Skin epidermis (tissue), 12 donors: ENCODE measurements around the gene HOXD9.
A peak's percentile ranks its signal among the peaks of the same experiment; 100 is the strongest.

Experiments used
- H3K27ac ChIP-seq, 21 experiments: fragments of 200-600 bp; sonication (generic) in 11 of 21; one replicate each; pipeline ENCODE4 v1.5.0; 2020; ENCODE audit warnings: mild to moderate bottlenecking in 3 of 21, inconsistent platforms in 2 of 21, moderate library complexity in 2 of 21
- H3K4me3 ChIP-seq, 7 experiments: fragments of 200-600 bp; sonication (generic) in 2 of 7; one replicate each; pipeline ENCODE4 v1.5.0; 2020; ENCODE audit warnings: inconsistent platforms in 2 of 7, mild to moderate bottlenecking in 2 of 7, moderate library complexity in 1 of 7

The HOXD9 gene

GRCh38 chr2:176130957-176131847 lies 8.7 kb downstream of the HOXD9 start:
- H3K4me3 ChIP-seq: peak overlapping the region; percentile 30 to 55 (median 44)
- H3K27ac ChIP-seq: peak overlapping the region in 19 of 21 experiments; percentile 25 to 95 (median 86)

DNA sequence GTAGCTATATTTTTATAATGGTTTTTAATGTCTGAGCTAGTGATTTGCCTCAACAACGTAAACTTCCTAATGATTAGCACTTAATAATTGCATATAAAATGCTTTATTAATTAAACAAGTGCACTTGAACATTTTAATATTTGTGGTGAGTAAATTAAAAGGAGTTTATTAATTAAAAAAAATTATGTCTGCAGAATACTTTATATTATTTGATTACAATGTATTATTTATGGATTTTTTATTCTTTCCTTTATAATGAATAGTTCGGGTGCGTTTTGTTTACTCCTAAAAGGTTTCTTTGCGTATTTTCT lies 9.3 kb downstream of the HOXD9 start:
- Histone ChIP-seq H3K4me3 (peak overlapping the region; percentile 6 to 55 (median 44)), H3K27ac (peak overlapping the region in 9 of 21 experiments; percentile 79 to 95 (median 91))

GRCh38 chr2:176132205-176133171 lies 10.0 kb downstream of the HOXD9 start:
- peak overlapping the region; percentile 6 to 55 (median 44) for H3K4me3 ChIP-seq
- H3K27ac ChIP-seq: peak overlapping the region in 10 of 21 experiments; percentile 15 to 95 (median 88)

DNA sequence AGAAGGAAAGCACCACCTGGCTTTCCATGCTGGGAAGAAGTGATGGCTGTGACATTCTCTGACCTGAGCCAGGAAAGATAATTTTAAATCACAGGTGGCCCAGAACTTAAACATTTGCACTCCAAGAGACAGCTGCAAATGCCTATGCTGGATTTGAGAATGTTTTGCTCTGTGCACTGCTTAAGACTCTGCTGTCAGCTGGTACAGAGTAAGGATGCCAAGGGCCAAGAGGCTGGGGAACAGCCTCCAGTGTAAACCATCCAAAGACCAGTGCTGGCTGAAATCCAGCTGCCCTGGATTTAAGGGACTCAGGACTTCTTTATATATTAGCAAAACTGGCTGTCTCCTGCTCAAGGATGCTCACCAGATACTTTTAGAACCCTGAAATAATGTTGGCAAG lies 10.9 kb downstream of the HOXD9 start:
- Histone ChIP-seq H3K4me3 (no peak overlapping the region), H3K27ac (peak overlapping the region in 3 of 21 experiments; percentile 91 to 95 (median 94))

DNA sequence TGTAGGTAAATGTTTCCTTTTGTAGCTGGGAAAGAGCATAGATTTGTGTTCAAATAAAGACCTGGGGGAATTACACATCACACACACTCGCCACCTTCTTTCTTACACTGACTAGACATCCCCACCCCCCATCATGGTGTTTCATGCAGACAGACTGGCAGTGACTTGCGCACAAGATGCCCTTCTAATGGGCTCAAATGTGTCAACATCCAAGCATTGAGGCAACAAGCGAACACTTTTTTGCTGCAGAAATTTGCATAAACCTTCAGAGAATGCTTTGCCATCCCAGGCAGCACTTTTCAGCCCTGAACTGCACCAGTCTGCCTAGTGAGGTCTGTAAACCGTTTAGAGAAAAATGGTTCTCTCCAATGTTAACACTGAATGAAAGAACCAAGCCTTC lies 11.5 kb downstream of the HOXD9 start:
- no peak overlapping the region for H3K4me3 ChIP-seq
- H3K27ac ChIP-seq: no peak overlapping the region

GRCh38 chr2:176135035-176135440 lies 12.5 kb downstream of the HOXD9 start:
- H3K27ac ChIP-seq: peak overlapping the region in 8 of 21 experiments; percentile 15 to 98 (median 86)

GRCh38 chr2:176136374-176137251 lies 14.1 kb downstream of the HOXD9 start:
- H3K4me3 ChIP-seq: peak overlapping the region; percentile 26 to 70 (median 40)
- peak overlapping the region; percentile 44 to 98 (median 84) for H3K27ac ChIP-seq

More at GRCh38 chr2:176135035-176135440, 12.5 kb downstream of the HOXD9 start:
- H3K4me3 ChIP-seq: peak overlapping the region in 1 of 7 experiments; percentile 9

- Histone ChIP-seq H3K4me3 (peak overlapping the region; percentile 26 to 70 (median 40)), H3K27ac (peak overlapping the region in 18 of 21 experiments; percentile 44 to 98 (median 85))
Measured at GRCh38 chr2:176137252-176137580, 14.7 kb downstream of the HOXD9 start.

DNA sequence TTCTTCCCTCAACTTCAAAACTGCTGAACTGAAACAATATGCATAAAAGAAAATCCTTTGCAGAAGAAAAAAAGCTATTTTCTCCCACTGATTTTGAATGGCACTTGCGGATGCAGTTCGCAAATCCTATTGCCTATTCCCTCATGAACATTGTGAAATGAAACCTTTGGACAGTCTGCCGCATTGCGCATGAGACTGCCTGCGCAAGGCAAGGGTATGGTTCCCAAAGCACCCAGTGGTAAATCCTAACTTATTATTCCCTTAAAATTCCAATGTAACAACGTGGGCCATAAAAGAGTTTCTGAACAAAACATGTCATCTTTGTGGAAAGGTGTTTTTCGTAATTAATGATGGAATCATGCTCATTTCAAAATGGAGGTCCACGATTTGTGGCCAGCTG lies 15.4 kb downstream of the HOXD9 start:
- peak overlapping the region in 8 of 21 experiments; percentile 46 to 98 (median 79) for H3K27ac ChIP-seq
- H3K4me3 ChIP-seq: peak overlapping the region in 4 of 7 experiments; percentile 2 to 70 (median 42)

- peak overlapping the region in 15 of 21 experiments; percentile 13 to 98 (median 74) for H3K27ac ChIP-seq
- peak overlapping the region in 4 of 7 experiments; percentile 2 to 70 (median 42) for H3K4me3 ChIP-seq
Measured at GRCh38 chr2:176138526-176138922, 16.0 kb downstream of the HOXD9 start.

DNA sequence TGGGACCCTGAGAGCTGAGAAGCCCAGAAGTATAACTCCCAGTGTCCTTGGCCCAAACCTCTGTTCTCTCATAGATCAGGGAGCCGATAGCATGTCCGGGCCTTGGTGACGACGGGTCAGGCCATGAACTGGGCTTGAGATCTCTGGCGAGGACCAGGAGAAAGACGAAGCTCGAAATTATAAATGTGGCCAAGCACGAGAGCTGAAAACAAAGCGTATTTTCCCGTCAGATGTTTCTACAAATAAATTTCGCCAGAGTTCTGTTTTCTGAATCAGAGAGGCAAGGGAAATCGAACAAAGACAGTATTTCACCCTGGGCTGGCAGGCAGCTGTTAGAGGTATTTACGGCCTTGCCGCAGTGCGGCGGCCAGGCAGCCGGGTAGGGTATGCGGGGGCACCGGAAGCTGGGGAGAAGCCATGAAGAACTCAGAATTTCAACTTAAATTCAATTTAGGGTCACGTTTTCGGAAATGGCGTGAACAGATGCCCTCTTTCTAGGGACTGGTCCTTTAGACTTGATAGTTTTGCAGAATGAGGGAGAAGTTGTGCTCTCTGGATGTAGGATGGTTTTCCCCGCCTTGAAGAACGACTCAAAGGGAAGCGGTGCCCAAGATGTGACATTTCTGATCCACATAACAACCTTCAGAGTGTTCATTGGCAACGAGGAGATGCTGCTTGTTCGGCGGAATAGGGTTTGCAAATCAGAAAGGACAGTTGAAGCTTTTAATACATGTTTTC lies 16.6 kb downstream of the HOXD9 start:
- Histone ChIP-seq H3K27ac (peak overlapping the region in 16 of 21 experiments; percentile 13 to 98 (median 74)), H3K4me3 (peak overlapping the region in 4 of 7 experiments; percentile 2 to 70 (median 42))

DNA sequence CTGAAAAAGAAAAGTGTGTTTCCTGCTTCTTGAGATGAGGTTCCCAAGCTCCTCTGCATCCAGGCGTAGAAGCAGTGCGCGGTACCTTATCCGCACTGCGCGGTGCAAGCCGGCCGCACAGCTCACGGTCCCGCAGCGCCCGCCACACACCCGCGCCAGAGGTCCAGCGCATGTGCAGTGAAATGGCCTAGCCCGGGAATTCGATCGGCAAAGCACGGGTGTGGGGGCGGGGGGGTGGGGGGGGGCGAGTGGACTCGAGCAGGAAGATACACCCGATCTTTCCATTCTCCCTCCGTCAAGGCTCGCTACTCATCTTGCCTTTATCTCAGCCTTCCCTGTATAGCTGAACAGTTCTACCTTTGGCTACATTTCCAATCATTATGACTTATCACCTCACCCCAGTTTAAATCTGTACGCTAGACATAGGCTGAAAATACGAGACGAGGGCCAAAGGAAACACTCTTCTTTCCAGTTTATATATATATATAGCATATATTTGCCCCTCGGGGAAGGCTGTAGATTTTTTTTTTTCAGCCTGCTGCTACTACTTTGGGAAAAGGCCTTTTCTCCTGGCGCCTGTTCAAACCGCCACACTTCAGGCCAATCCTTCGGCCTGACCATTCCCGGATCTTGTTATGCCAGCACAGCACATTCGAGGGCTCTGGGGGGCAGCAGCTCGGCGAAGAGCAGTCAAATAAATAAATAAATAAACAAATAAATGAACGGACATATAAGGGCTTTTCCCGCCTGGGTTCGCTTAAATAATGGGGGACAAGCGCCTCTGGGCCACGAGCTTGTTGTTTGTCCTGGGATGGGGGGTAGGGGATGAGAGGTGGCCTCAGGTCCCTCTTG lies 17.4 kb downstream of the HOXD9 start:
- Histone ChIP-seq H3K4me3 (peak overlapping the region in 5 of 7 experiments; percentile 20 to 70 (median 40)), H3K27ac (peak overlapping the region in 17 of 21 experiments; percentile 13 to 98 (median 72))

DNA sequence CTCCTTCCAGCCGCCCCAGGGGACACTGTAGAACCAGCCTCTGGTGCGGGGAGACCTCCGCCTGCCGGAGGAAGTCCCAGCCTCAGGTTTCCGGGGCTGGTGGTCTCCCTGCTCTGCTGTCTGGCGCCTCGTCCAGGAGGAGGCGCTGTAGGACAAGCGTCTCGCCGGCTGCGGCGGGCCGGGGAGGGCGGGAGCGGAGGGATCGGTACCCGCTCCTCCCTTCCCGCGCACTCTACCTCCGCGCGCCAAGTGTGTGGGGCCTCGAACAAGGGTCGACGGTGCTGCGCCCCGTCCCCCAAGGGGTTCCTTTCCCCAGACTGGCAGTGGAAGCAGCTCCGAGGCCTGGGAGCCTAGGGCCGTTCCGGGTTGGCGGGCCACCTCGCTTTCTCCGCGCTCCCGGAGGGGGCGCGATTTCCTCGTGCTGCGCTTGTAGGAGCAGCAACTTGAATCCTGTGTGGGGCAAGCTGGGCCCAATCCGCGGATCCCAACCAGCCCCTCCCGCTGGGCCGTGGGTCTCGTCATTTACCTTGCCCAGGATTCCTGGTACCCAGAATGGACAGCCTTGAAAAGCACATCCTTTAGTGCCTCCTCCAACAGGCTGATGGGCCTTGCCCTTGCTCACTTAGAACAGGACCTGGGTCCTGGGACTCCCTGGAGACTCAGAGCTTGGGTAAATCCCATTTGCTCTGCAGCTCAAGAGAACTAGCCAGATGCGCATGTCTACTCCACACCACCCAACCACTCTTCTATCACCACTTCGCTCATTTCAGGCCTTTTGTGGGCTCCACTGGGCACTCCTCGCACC lies 18.2 kb downstream of the HOXD9 start:
- peak overlapping the region in 17 of 21 experiments; percentile 13 to 98 (median 72) for H3K27ac ChIP-seq

GRCh38 chr2:176142281-176142680 lies 19.8 kb downstream of the HOXD9 start:
- no peak overlapping the region for H3K4me3 ChIP-seq
- no peak overlapping the region for H3K27ac ChIP-seq

More for the DNA sequence above, 18.2 kb downstream of the HOXD9 start:
- peak overlapping the region; percentile 20 to 70 (median 40) for H3K4me3 ChIP-seq

GRCh38 chr2:176145085-176145969 lies 22.8 kb downstream of the HOXD9 start:
- no peak overlapping the region for H3K27ac ChIP-seq

GRCh38 chr2:176146101-176146500 lies 23.6 kb downstream of the HOXD9 start:
- no peak overlapping the region for H3K4me3 ChIP-seq
- no peak overlapping the region for H3K27ac ChIP-seq

More at GRCh38 chr2:176145085-176145969, 22.8 kb downstream of the HOXD9 start:
- no peak overlapping the region for H3K4me3 ChIP-seq
